HG03025 (cell line): Measurements from ENCODE around the gene EZH1.
"Not testable (repeated sequence)": the region's sequence is repeated elsewhere in the genome, so short reads cannot be mapped to it uniquely, and the experiment has no call there.

ENCODE experiments used
- ATAC-seq: cut with Tn5 transposase; IDR thresholded peaks from one replicate; pipeline ENCODE4 v1.9.1; 2021; ENCODE audit warnings: mild to moderate bottlenecking, moderate library complexity; ENCODE audit not compliant: unreplicated experiment, low FRiP score

Gene EZH1

DNA sequence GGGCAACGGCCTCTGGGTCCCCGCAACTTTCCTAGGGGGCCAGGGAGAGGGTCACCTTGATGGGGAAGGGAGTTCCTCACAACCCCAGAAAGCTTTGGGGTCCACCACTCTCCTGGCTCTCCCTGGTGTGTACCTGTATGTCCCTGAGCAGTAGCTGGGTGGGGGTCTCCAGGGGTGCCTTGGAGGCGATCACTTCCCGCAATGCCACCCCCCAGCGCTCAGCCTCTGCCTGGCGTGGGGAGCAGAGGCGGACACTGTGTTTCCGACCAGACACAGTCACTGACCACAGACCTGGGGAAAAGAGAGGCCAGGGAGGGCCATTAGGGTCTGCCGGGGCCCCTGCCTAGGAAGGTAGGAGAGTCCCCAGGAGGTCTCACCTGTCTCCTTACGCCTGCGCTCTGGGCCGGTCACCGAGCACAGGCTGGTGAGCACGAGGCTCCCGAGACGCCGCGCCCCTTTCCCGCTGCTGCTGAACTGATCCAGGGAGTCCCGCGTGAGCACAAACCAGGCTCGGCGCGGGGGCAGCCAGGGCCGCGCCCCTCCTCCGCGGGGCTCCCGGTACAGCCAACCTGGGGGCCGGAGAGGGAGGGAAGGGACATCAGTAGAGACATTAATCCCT lies 71.5 kb downstream of the EZH1 start:
- no peak for ATAC-seq

DNA sequence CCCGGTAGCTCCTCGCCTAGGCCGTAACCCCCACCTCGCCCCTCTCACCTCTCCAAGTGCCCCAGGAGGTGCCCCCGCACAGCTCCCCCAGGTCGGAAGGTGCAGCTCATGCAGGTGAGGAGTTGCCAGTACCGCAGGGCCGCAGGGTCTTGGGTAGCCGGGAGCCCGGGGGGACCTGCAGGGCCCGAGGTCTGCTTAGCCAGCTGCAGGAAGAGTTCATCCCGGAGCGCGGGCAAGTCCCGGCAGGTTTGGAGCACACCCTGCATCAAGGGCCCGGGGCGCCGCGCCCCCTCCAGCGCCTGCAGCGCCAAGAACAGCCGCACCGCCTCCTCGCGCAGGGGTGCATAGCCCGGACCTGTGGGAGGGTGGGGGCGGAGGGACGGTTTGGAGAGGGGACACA lies 72.8 kb downstream of the EZH1 start:
- no peak for ATAC-seq

DNA sequence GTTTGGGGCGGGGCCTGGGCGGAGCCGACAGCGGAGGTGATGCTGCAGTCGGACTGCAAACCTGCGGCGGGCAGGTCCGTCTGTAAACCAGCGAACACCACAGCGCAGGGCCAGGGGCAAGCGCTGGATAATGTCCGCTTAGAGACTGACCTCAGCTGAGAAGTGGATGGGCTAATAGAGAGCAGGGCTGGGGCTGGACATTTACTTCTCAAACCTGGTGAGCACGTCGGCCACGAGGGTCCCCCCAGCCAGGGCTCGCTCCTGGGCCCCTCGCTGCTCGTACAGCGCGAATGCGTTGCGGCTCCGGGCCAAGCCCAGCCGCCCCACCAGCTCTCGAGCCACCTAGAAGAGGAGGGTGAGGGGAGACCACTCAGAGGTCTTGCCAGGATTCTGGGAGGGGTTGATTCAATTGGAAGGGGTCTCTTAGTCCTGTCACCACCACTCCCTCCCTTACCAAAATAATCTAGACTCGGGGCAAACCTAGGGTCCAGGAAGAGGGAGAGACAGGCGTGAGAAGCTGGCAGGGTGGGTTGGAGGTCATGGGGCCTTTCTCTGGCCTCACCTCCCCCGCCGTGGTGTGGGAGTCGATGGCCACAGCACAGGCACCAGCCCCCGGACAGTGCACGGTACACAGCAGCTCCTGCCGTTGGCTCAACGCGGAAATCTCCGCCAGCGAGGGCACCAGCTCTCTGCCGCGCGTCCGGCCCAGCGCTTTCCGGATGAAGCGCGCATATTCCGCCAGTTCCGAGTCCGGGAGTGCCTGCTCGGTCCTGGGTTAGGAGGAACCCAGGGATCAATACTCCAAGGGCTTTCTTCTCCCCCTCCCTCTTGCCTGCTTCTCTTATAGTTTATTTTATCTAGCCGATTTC lies 73.8 kb downstream of the EZH1 start:
- no peak for ATAC-seq

DNA sequence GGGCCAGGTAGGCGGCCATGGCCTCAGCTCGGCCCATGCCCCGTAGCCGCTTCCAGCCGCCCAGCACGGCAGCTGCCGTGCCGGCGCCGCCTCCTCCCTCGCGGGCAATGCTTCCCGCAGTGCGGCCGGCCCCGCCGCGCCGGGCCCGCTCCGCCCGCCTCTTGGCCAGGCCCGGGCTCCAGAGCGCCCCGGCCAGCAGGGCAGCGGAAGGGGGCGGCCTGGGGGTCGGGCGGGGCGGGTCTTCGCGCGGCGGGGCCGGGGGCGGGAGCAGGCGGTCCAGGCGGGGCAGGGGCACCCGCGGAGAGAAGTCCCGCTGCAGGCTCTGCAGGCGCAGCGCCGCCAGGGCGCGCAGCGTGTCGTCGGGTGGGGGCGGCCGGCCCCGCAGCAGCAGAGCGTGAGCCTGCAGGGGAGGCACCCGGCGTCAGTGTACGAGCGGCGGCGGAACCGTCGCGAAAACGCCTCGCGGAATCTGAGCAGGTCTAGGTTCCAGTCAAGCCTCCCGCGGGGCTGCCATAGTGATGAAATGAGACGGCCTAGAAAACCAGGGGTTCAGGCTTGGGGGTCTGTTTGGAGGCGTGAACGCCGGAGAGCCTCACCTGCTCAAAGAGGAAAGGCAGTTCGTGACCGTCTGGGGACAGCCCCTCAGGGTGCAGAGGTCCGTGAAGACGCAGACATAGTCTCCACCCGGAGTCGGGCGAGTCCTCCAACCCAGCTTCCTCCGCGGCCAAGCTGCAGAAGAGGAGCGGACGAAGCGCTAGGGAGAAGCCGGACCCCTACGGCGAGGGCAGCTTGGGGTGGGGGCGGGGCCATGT lies 74.7 kb downstream of the EZH1 start:
- ATAC-seq, result no peak

DNA sequence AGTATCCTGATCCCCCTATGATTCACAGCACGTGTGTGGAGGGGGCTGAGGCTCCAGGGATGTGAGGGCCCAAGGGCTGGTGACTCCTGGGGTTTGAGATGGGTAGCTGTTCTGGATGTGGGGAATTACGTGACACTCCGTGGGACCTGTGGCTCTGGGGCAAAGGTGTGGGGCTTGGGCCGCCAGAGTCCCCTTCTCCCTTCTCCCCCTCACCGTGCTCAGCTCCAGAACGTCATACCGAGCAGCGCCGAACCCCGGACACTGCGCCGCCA lies 75.2 kb downstream of the EZH1 start:
- no peak for ATAC-seq

DNA sequence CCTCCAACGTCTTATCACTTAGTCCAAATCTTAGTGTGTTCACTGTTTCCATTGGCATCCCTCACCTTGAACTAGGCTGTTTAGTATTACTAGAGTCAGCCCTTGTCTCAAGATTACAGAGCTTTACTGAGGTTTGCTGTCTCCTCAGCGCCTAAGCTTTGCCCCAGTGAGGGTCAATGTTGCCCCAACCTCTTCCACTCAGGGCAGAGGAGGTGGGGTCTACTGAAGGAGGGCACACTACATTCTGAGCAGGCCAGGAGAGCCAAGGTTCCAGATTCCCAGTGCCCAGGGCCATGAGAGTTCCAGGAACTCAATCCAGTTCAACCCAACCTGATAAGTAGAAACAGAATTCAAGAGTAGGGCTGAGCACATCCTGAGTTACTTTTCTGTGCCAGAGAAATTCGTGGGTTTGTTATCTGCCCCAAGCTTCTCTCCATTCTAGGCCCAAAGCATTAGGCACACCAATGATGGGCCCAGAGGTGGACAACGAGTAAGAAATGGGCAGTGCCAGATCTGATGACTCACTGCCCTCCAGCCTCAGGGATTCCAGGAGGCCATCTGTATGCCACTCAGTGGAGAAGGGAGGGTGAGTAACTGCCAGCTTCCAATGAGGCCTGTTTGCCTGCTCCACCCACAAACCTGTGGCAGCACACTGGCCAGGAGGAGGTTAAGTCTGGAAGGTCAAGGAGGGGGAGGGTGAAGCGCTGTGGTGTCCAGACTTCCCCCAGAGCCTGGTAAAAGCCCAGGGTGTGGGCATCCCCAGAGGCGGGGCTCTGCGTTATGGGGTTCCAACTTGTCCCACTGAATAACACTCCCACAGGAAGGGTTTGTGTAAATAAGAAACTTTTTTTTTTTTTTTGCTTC lies 77.5 kb downstream of the EZH1 start:
- ATAC-seq, result no peak

DNA sequence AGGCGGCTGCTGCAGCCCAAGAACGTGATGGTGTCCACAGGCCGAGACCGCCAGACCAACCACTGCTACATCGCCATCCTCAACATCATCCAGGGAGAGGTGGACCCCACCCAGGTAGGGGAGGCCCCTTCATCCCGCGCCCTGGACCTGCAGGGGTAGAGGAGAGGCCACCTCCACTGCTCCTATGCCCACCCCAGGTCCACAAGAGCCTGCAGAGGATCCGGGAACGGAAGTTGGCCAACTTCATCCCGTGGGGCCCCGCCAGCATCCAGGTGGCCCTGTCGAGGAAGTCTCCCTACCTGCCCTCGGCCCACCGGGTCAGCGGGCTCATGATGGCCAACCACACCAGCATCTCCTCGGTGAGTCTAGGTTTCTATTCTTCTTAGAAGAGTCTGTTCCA lies 78.7 kb downstream of the EZH1 start:
- not testable (repeated sequence) for ATAC-seq

DNA sequence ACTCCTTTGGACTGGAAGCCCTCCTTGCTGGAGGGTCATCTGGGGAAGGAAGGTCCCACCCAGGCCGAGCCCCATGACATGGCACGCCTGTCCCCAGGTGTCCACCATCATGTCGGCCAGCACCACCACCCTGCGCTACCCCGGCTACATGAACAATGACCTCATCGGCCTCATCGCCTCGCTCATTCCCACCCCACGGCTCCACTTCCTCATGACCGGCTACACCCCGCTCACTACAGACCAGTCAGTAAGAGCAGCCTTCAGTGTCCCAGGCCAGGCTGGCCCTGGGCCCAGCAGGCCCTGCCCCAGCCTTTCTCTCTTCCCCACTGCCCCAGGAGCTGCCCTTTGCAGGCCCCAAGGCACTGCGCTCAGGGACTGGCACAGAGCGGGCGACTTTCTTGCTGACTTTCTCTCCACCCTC lies 79.2 kb downstream of the EZH1 start:
- no peak for ATAC-seq

DNA sequence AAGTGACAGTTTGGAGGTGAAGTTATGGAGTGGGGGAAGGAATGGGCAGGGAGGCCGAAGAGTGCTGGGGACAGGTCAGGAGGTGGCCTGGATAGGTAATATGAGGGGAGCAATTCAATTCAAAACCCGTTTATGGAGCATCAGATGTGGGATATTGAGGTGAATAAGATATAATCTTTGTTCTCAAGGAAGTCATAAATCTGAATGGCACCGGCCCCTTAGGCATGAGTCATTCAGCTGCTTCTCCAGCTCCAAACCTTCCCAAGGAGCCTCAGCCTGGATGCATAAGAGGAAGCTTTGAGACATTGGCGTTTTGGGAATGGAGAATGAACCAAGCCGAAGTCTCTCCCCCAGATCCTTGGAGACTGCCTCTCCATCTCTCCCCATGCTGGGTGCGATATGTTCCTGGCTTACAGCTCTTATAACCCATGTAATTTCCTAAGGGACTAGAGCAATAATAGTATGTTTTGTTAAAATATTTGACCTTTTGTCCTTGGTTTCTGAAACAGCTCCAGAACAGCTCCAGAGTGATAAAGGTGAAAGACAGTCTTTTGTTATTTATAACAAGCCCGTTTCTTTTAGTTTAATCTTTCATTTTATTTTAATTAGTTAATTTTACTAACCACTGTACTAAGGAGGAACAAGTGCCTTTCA lies 84.0 kb downstream of the EZH1 start:
- no peak for ATAC-seq

DNA sequence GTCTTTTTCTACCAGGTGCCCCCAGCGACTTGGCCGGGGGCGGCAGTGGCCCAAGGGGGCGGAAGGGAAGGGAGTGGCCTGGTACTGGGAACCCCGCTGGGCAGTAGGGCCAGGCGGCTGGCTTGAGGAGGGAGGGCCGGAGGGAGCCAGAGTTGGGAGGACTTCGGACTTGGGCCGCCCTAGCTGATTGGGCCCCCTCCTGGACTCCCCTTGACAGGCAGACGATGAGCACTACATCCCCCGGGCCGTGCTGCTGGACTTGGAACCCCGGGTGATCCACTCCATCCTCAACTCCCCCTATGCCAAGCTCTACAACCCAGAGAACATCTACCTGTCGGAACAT lies 84.9 kb downstream of the EZH1 start:
- ATAC-seq, result not testable (repeated sequence)

DNA sequence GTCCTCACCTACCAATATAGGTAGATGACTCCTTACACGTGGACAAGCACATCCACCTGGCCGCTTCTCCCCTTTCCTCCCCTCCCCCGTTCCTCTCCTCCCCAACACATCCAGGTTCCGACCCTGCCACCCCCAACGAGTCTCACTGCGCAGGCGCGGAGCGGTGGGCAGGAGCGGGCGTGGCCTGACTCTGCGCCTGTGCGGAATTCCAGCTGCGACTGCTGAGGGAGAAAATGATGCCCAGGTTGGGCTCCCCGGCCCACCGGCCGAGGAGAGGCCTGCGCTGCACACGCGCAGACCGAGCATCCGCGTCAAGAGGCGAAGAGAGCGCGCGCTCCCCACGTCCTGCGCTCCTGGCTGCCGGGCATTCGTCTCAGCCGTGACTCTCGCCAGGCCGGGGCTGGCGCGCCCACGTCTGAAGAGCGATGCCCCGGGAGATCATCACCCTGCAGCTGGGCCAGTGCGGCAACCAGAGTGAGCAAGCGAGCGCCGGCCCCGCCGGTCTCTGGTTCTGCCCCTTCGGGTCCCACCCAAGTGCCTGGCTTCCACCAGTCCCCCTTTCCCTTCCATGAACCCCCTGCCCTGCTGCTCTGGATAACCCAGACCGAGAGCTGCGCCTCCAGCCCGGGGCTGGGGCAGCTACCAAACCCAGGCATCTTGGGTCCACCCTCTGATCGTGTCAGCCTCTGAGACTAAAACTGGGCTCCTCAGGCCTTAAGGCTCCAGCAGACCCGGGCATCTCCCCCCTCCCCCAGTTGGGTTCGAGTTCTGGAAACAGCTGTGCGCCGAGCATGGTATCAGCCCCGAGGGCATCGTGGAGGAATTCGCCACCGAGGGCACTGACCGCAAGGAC lies 85.5 kb downstream of the EZH1 start, which contains the start of gene TUBG2:
TUBG2 (plus strand) TSS at position 206 of the 853 bp plus-strand sequence; CDS start at position 426, 220 bp downstream.
- ATAC-seq, result no peak

DNA sequence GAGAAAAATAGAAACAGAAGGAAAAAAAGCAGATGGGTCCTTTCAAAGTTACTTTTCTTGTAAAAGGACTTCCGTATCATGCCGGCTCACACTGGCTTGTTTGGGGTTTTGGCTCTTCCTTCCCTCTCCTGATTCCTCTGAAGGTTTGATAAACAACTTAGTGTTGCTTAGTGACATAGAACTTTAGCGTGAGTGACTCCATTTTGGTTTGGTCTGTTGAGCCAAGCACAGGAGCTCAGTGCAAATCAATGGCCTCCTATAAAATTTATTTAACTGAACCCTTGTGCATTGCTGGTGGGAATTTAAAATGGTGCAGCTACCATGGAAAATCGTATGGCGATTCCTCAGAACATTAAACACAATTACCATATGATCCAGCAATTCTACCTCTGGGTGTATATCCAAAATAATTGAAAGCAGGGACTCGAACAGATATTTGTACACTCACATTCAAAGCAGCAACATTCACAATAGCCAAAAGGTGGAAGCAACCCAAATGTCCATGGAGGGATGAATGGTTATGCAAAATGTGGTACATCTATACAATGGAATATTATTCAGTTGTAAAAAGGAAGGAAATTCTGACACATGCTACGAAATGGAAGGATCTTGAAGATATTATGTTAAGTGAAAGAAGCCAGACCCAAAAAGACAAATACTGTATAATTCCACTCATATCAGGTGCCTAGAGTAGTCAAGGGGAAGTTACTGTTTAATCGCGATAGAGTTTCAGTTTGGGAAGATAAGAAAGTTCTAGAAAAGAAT lies 86.8 kb downstream of the EZH1 start:
- ATAC-seq, result no peak

DNA sequence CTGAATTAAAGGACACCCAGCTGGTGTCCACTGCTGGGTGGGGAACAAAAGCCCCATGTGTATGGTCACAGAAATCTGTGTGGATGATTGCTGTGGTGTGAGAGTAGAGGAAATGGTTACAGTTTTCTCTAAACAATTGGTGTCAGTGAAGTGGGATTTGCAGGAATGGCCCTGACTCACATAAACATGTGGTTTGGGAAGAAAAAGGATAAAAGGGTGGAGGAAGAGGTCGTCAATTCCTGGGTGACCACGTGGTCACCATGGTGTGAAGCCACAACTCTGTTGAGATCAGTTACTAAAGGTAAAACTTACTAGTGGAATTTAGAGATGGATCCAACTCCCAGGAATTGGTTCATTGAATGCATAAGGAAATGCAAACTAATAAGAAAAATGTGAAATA lies 89.3 kb downstream of the EZH1 start:
- no peak for ATAC-seq

DNA sequence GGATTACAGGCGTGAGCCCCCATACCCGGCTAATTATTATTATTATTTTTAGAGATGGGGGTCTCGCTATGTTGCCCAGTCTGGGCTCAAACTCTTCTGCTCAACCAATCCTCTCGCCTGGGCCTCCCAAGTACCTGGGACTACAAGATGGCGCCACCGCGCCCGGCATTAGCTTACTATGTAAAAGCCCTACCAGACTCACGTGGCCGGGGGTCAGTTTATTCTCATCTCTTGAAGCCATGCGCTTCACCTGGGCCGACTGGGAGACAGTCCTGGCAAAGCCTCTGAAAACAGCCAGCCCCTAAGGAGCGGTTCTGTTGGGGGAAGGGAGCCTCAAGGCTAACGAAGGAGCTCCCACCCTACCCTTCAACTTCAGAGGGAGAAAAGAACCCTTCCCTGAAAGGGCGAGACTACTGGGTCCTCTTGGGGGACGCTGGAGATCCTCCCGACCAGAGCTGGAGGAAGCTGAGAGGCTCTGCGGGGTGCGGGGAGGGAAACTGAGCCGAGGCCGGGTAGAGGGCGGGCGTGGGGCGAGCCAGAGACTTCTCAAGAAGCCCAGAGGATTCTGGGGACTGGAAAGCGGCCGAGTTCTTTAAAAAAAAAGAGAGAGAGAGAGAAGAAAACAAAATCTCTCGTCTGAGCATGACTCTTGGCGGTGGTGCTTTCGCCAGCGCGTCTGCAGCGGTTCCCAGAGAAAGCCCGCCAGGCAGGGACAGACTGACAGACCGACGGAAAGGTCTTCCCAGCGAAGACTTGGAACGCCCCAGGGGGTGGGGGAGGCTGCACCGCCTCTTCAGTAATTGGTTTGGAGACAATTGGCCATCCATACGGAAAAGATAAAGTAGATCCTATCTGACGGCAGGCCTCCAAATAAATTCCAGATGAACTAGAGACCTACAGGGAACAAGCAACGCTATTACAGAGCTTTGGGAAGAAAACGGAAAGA lies 91.4 kb downstream of the EZH1 start:
- no peak for ATAC-seq

DNA sequence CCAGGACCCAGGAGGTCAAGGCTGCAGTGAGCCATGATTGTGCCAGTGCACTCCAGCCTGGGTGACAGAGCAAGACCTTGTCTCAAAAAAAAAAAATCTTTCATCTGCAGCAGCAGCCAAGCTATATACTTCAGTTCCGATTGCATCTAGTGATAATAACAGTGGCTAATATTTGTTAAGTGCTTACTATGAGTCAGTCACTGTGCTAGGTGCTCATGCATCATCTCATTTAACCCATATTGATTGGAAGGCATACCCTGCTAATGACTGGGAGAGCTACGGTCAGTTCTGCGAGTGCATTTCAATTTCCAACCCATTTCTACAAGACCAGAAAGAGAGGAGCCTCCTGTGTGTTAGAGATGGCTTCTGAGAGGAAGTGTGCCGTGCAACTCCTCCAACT lies 93.4 kb downstream of the EZH1 start:
- ATAC-seq, result no peak
